ENCODE measurements around the gene KAT8. TPM values are rescaled to one million over a fixed set of nuclear protein-coding genes. Genes with fewer than 3 reads are reported as not detected.
"Not testable (repeated sequence)": the region's sequence is repeated elsewhere in the genome, so short reads cannot be mapped to it uniquely, and the experiment has no call there.

Gene KAT8
- total RNA-seq, 1 donor from 2014 or later: 56.5 TPM

GRCh38 chr16:31141071-31141469 lies 23.6 kb downstream of the KAT8 start:
- DNase-seq (ENCODE audit: low spot score); intact Hi-C loops (cut with DNase I): not testable (repeated sequence)

DNA sequence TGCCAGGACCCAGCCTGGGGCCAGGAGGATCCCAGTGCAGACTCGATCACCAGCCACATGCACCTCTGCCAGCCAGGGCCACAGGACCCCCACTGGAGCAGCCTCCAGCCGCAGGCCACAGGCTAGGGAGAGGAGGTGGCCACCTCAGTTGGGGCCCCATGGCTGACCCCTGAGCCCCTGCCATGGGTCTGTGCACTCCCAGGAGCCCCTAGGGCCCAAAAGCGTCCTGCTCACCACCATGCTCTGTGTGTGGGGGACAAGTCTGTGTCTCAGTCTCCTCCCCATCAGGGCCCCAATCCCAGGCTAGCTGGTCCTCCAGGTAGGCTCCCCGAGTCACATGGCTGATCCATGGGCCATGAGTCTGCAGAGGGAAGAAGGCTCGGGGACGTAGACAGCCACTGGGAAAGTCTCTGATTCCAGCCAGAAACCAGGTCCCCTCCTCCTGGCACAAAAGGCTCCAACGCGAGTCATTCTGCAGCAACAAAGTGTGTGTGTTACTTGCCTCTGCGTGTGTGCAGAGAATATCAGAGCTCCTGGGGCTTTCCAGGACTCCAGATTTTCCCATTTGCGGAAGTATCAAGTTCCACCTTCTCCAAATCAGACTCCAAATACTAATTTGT lies 24.1 kb downstream of the KAT8 start:
- no peak for DNase-seq (ENCODE audit: low spot score)
- intact Hi-C loops (cut with DNase I): loop anchor here (1.0 to 2.0 kb wide), 4 partner anchors 29 to 156 kb away; partner anchors contain the start of genes FUS, HSD3B7, ZNF646 and ZNF668

DNA sequence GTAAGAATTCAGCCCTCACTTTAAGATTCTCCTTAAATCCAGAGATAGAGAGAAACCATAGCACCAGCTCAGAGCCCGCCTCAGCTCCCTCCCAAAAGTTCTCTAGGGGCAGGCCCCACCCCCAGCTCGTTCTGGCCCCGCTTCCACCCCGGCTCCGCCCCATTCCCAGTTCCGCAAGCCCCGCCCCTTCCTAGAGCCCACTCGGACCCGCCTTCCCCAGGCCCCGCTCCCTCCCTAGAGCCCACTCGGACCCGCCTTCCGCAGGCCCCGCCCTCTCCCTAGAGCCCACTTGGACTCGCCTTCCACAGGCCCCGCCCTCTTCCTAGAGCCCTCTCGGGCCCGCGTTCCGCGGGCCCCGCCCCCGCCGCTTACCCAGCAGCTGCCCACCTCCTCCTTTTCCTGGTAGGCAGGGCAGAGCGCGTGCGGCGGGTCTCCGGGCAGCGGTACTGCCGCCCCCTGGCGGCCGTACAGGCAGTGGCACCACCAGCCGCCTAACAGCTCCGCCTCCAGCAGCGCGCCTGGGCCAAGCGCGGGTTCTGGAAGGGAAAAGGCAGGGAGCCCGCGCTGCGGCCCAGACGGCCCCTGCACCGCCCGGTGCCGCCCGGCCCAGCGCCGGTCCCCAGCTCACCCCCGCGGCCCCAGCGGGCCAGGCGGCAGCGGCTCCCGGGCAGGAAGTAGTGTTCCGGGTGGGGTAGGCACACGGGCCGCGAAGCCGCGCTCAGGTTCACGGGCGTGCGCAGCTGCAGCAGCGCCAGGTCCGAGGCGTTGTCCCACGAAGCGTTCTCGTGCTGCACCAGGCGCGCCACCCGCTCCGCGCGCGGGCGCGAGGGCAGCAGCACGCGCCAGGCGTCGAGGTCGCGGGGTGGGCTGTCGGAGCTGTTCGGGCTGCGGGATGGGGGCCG lies 24.9 kb downstream of the KAT8 start:
- intact Hi-C loops (cut with DNase I): loop anchor here (1.0 to 2.0 kb wide), 4 partner anchors 30 to 157 kb away; partner anchors contain the start of genes FUS, HSD3B7, ZNF646 and ZNF668
- DNase-seq (ENCODE audit: low spot score): peak; percentile 99

GRCh38 chr16:31143011-31143693 lies 25.7 kb downstream of the KAT8 start:
- DNase-seq (ENCODE audit: low spot score): no peak
- intact Hi-C loops (cut with DNase I): loop anchor here (2.0 kb wide), 3 partner anchors 30 to 68 kb away; partner anchors contain the start of genes FUS, ZNF646 and ZNF668

DNA sequence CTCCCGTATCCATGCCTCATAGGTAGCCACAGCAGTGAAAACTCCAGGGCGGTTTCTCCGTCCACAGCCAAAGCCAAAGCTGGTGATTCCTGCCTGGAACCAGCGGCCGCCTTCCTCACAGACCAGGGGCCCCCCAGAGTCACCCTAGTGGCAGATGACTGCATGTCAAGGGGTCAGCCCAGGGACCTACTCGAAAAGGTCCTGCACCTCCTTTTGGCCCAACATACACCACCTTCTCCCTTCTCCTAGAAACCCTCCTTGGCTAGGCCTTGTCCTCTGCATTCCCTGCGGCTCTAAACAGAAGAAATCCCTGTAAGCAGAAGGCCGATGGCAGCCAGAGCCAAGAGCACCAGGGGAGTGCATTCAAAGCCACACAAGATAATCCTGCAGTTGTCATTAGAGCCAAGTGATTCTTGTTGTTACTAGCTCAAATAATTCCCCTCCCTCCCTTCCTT lies 26.3 kb downstream of the KAT8 start:
- intact Hi-C loops (cut with DNase I): loop anchor here (2.0 kb wide), 3 partner anchors 31 to 69 kb away; partner anchors contain the start of genes FUS, ZNF646 and ZNF668
- DNase-seq (ENCODE audit: low spot score): no peak

- DNase-seq (ENCODE audit: low spot score); intact Hi-C loops (cut with DNase I): not testable (repeated sequence)
Observed at GRCh38 chr16:31144418-31144817, 27.0 kb downstream of the KAT8 start.

DNA sequence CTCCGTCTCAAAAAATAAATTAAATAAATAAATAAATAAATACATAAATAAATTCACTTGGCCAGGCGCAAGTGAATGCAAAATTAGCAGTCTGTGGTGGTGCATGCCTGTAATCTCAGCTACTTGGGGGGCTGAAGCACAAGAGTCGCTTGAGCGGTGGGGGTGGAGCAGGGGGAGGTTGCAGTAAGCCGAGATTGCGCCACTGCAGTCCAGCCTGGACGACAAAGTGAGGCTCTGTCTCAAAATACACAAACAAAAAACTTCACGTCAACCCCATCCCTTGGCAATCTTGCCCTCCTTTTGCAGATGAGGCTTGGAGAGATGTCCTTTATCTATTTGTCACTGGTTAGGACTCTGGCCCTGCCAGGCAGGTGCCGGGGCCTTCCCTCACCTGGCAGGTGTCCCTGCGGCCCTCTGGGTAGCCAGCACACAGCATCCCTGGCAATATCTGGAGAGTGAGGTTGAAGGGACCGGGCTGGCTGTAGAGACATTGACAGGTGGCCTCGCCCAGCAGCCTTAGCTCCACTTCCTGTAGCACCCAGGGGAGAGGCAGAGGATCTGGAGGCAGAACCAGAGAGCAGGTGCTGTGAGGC lies 28.0 kb downstream of the KAT8 start:
- no peak for DNase-seq (ENCODE audit: low spot score)
- intact Hi-C loops (cut with DNase I): no loop called here

GRCh38 chr16:31147574-31147973 lies 30.1 kb downstream of the KAT8 start:
- intact Hi-C loops (cut with DNase I): no loop called here
- no peak for DNase-seq (ENCODE audit: low spot score)

GRCh38 chr16:31148281-31148728 lies 30.8 kb downstream of the KAT8 start:
- intact Hi-C loops (cut with DNase I): no loop called here
- no peak for DNase-seq (ENCODE audit: low spot score)

DNA sequence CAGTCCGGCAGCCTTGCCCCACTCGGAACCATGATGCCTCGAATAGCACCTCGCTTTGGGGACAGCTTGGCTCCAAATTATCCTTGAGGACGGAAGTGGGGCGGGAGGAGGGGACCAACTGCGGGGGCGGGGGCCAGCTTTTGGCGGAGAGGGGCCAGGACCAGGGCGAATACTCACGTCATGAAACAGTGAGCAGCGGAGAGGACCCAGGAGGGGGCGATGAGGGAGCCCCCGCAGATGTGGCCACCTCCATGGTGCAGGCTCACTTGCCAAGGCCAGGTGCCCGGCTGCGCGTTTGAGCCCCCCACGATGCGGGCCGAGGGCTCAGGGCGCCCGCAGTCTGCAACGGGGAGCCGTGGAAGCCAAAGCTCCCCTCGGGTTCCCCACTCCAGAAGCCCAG lies 31.4 kb downstream of the KAT8 start:
- intact Hi-C loops (cut with DNase I): no loop called here
- DNase-seq (ENCODE audit: low spot score): no peak

DNA sequence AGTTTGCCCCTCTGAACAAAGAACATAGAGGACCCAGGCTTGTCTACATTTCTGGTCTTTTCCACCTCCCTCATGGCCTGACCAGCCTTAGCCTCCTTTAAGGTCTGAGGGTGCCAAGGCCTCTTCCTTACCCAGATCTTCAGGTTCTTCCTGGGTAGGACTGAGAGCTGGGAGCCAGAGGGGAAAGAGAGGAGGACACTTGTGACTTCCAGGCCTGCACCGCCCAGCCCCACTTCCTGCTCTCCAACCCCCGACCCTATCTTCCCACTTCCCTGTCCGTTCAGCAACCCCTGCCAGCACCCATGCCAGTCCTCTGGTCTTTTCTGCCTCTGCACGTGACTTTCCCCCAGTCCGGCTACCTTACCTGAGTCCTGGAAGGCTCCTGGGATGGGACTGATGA lies 31.9 kb downstream of the KAT8 start:
- intact Hi-C loops (cut with DNase I): no loop called here
- DNase-seq (ENCODE audit: low spot score): no peak

DNA sequence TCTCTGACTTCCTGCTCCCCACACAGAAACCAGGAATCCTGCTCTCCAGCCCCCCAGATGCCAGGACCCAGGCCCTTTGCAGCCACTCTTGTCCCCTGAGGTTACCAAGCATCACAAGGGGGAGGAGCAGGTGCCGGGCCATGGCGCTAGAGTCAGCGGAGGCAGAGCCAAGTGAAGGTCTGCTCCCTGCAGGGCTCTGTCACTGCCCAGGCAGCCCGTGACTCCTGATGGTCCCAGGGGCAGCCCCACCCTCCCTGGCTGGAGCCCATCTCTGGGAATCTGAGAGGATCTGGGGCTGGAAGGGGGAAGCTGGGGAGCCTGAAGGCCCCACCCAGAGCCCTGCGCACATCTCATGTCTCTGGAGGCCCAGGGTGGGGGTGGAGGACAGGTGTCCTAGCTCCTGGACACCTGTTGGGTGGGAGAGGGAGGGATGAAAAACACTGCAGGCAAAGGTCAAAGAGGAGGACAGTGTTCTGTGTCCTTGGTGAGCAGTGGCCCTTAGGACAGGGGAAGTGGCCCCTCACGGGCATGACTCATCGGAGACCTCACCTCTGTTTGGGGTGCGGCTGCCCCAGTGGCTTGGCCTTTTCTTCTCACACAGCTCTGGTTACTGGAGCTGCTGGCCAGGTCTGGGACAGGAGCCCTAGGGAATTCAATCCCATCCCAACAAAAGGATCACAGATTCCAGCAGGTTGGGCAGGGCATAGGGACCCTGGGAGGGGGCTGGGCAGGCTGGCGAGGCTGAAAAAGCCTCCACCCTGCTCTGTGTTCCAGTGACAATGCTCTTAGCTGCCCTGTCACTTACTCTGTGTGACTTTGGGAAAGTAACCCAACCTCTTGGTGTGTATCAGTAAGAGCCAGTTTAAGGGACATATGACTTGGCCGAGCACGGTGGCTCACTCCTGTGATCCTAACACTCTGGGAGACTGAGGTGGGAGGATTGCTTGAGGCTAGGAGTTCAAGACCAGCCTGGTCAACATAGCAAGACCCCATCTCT lies 32.7 kb downstream of the KAT8 start, which contains the start of gene PRSS36:
TSS of gene PRSS36 (minus strand) at position 173 of the 997 bp plus-strand sequence. CDS start at position 142, 31 bp downstream.
- DNase-seq (ENCODE audit: low spot score): no peak
- intact Hi-C loops (cut with DNase I): no loop called here

DNA sequence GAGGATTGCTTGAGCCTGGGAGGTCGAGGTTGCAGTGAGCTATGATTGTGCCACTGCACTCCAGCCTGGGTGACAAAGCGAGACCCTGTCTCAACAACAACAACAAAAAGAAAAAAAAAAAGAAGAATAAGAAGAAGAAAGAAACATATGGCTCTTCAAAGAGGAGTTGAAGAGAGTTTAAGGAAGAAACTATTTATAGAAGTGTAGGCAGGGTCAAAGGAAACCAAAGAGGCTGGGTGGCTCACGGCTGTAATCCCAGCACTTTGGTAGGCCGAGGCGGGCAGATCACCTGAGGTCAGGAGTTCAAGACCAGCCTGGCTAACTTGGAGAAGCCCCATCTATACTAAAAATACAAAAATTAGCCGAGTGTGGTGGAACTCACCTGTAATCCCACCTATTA lies 33.5 kb downstream of the KAT8 start:
- intact Hi-C loops (cut with DNase I); DNase-seq (ENCODE audit: low spot score): not testable (repeated sequence)

- no peak for DNase-seq (ENCODE audit: low spot score)
- intact Hi-C loops (cut with DNase I): no loop called here
Observed at GRCh38 chr16:31157136-31157535, 39.7 kb downstream of the KAT8 start.

- intact Hi-C loops (cut with DNase I): no loop called here
- no peak for DNase-seq (ENCODE audit: low spot score)
Observed at GRCh38 chr16:31167315-31167714, 49.9 kb downstream of the KAT8 start.

- intact Hi-C loops (cut with DNase I): no loop called here
- no peak for DNase-seq (ENCODE audit: low spot score)
Observed at GRCh38 chr16:31168848-31169247, 51.4 kb downstream of the KAT8 start.

GRCh38 chr16:31170048-31170447 lies 52.6 kb downstream of the KAT8 start:
- DNase-seq (ENCODE audit: low spot score); intact Hi-C loops (cut with DNase I): not testable (repeated sequence)

DNA sequence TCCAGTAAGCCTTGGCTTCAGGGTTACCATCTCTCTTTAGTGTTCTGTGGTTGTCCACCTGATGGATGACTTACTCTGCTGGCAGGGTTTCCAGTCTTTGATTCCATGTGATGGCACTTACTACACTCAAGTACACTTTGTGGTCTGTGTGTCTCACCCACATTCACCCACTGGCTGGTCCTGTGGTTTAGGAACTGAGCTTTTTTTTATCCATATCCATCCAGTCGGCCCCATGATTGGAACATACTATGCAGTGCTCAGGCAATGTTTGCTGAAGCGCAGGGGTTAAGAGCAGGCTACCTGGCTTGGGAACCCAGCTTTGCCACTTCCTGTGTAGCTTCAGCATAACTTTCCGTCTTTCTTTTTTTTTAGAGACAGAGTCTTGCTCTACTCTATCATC lies 59.7 kb downstream of the KAT8 start:
- peak; percentile 43 for DNase-seq (ENCODE audit: low spot score)
- intact Hi-C loops (cut with DNase I): no loop called here

All from cardiac septum (tissue), 1 donor.